HCT116 (cell line): ENCODE data around the gene LYRM9. TPM values are rescaled to one million over a fixed set of nuclear protein-coding genes. Genes with fewer than 3 reads are reported as not detected.

ENCODE experiments used
- ATAC-seq: fragments of 200-7000 bp; cut with Tn5 transposase; 2 replicates; pipeline ENCODE4 v1.9.1; 2020; ENCODE audit warnings: mild to moderate bottlenecking, moderate library complexity
- BruUV-seq: library from RNA; stranded (reverse); fragments of 400-500 nt; replicated peaks from 2 replicates; lab custom pipeline; 2021; lab: Mats Ljungman, UMichigan
- CTCF ChIA-PET: fragments of 300-600 bp; sonication (Branson Sonifier 250); formaldehyde crosslinking; loops from one replicate; lab custom pipeline; 2021; ENCODE audit warnings: antibody characterized with exemption; lab: Charles Lee
- POLR2A ChIA-PET: fragments of 300-600, 350-600 bp; sonication (Branson Sonifier 250); formaldehyde crosslinking; loops from one replicate; lab custom pipeline; 2021; ENCODE audit warnings: antibody characterized with exemption; lab: Charles Lee
- RAD21 ChIA-PET, 2 experiments: fragments of 300-600 bp; sonication (Branson Sonifier 250); formaldehyde crosslinking; loops; one replicate each; lab custom pipeline; 2023; ENCODE audit warnings: low total read pairs in 2 of 2; ENCODE audit not compliant: uncharacterized antibody in 2 of 2, unreplicated experiment in 2 of 2, low non-redundant PET in 1 of 2; lab: Charles Lee
- DNase-seq: peaks from one replicate; pipeline ENCODE4 v3.0.0-alpha.2; 2010; ENCODE audit warnings: low read depth, low spot score
- H2AFZ ChIP-seq: fragments of 200-600 bp; shearing (Covaris generic), sonication (generic); 2 replicates; pipeline ENCODE4 v1.6.1; 2017; ENCODE audit warnings: low read depth, mixed run types, mixed read lengths, antibody characterized with exemption, low read length; ENCODE audit not compliant: poor library complexity, severe bottlenecking
- H3K27ac ChIP-seq: 2 replicates; pipeline ENCODE4 v1.5.1; 2012; ENCODE audit warnings: low read depth, low read length
- H3K27me3 ChIP-seq: fragments of 200-600 bp; sonication (generic); 2 replicates; pipeline ENCODE4 v1.6.1; 2016; ENCODE audit warnings: mixed run types, low read length, mixed read lengths; ENCODE audit not compliant: insufficient read depth
- H3K36me3 ChIP-seq, 2 experiments: fragments of 200-500 bp in 1 of 2; fragments of 200-600 bp in 1 of 2; sonication (Bioruptor generic) in 1 of 2; sonication (generic) in 1 of 2; 2 replicates each; pipeline versions ENCODE4 v1.5.1 to v1.6.1; 2014 to 2016; ENCODE audit warnings: low read length in 2 of 2, inconsistent platforms in 1 of 2, mixed read lengths in 1 of 2, mixed run types in 1 of 2; ENCODE audit not compliant: insufficient read depth in 2 of 2, control insufficient read depth in 1 of 2
- H3K4me1 ChIP-seq, 2 experiments: fragments of 200-600 bp in 1 of 2; sonication (generic) in 1 of 2; 2 replicates each; pipeline versions ENCODE4 v1.5.1 to v1.6.1; 2012 to 2017; ENCODE audit warnings: low read length in 2 of 2, inconsistent platforms in 1 of 2, mild to moderate bottlenecking in 1 of 2, mixed read lengths in 1 of 2, mixed run types in 1 of 2, moderate library complexity in 1 of 2; ENCODE audit not compliant: insufficient read depth in 2 of 2, control insufficient read depth in 1 of 2
- H3K4me2 ChIP-seq: fragments of 200-600 bp; sonication (generic); 2 replicates; pipeline ENCODE4 v1.6.1; 2017; ENCODE audit warnings: mixed run types, low read length, mixed read lengths
- H3K4me3 ChIP-seq, 2 experiments: fragments of 200-600 bp in 1 of 2; sonication (generic) in 1 of 2; replicated peaks in 1 of 2; 2 replicates each; pipeline ENCODE4 v1.5.1; 2011 to 2016; ENCODE audit warnings: low read length in 2 of 2, control low read depth in 1 of 2, low read depth in 1 of 2, mild to moderate bottlenecking in 1 of 2, mixed read lengths in 1 of 2, mixed run types in 1 of 2
- H3K79me2 ChIP-seq: fragments of 200-600 bp; sonication (generic); 2 replicates; pipeline ENCODE4 v1.6.1; 2017; ENCODE audit warnings: mild to moderate bottlenecking, mixed run types, low read length, moderate library complexity, mixed read lengths; ENCODE audit not compliant: insufficient read depth
- H3K9ac ChIP-seq: fragments of 200-600 bp; sonication (generic); 2 replicates; pipeline ENCODE4 v1.6.1; 2016; ENCODE audit warnings: low read length, mixed read lengths
- H3K9me2 ChIP-seq: fragments of 200-600 bp; sonication (generic), shearing (Covaris generic); 2 replicates; pipeline ENCODE4 v1.6.1; 2017; ENCODE audit warnings: mixed run types, mild to moderate bottlenecking, moderate library complexity; ENCODE audit not compliant: insufficient read depth
- H3K9me3 ChIP-seq, 2 experiments: fragments of 200-500 bp in 1 of 2; fragments of 200-600 bp in 1 of 2; sonication (Bioruptor generic) in 1 of 2; sonication (generic) in 1 of 2; 2 replicates each; pipeline ENCODE4 v1.6.1; 2014 to 2017; ENCODE audit warnings: low read length in 2 of 2, mixed read lengths in 2 of 2, inconsistent platforms in 1 of 2, low read depth in 1 of 2, mild to moderate bottlenecking in 1 of 2, mixed run types in 1 of 2, moderate library complexity in 1 of 2; ENCODE audit not compliant: control insufficient read depth in 1 of 2, insufficient read depth in 1 of 2
- H4K20me1 ChIP-seq: fragments of 200-600 bp; sonication (generic), shearing (Covaris generic); 2 replicates; pipeline ENCODE4 v1.6.1; 2017; ENCODE audit warnings: mixed run types, mild to moderate bottlenecking, moderate library complexity; ENCODE audit not compliant: insufficient read depth
- CBX3 ChIP-seq: IDR thresholded peaks from 2 replicates; pipeline ENCODE4 v1.6.1; 2012; ENCODE audit warnings: low read depth
- CEBPB ChIP-seq: IDR thresholded peaks from 2 replicates; pipeline ENCODE4 v1.6.1; 2012; ENCODE audit warnings: low read depth
- EGR1 ChIP-seq: IDR thresholded peaks from 2 replicates; pipeline ENCODE4 v1.6.1; 2012; ENCODE audit warnings: low read depth
- EZH2phosphoT487 ChIP-seq: fragments of 200-600 bp; IDR thresholded peaks from 2 replicates; pipeline ENCODE4 v1.6.1; 2018; ENCODE audit warnings: antibody characterized with exemption, borderline replicate concordance
- JUND ChIP-seq: IDR thresholded peaks from 2 replicates; pipeline ENCODE4 v1.6.1; 2012
- POLR2A ChIP-seq: IDR thresholded peaks from 2 replicates; pipeline ENCODE4 v1.7.0; 2011; ENCODE audit warnings: borderline replicate concordance; ENCODE audit not compliant: insufficient read depth, insufficient read length; ENCODE audit errors: extremely low read depth
- RAD21 ChIP-seq: IDR thresholded peaks from 2 replicates; pipeline ENCODE4 v1.6.1; 2012; ENCODE audit warnings: low read depth, mild to moderate bottlenecking
- SIN3A ChIP-seq: IDR thresholded peaks from 2 replicates; pipeline ENCODE4 v1.6.1; 2012; ENCODE audit warnings: low read depth
- SP1 ChIP-seq: IDR thresholded peaks from 2 replicates; pipeline ENCODE4 v1.6.1; 2012; ENCODE audit warnings: low read depth
- SRF ChIP-seq: IDR thresholded peaks from 2 replicates; pipeline ENCODE4 v1.6.1; 2012; ENCODE audit warnings: low read depth
- TCF7L2 ChIP-seq: IDR thresholded peaks from 2 replicates; pipeline ENCODE4 v1.7.0; 2011; ENCODE audit warnings: borderline replicate concordance, inconsistent platforms; ENCODE audit not compliant: insufficient read depth, insufficient read length; ENCODE audit errors: extremely low read depth
- YY1 ChIP-seq: IDR thresholded peaks from 2 replicates; pipeline ENCODE4 v1.6.1; 2011; ENCODE audit warnings: low read length, low read depth, moderate library complexity, mild to moderate bottlenecking; ENCODE audit not compliant: insufficient replicate concordance; ENCODE audit errors: extremely low read depth
- ZFX ChIP-seq: fragments of 450-650 bp; IDR thresholded peaks from 2 replicates; pipeline ENCODE4 v1.6.1; 2017
- intact Hi-C: fragments of 100-400 bp; cut with micrococcal nuclease; formaldehyde crosslinking; loops from 2 replicates; pipeline ENCODE4 v1.10.0; 2022
- total RNA-seq: library from RNA; stranded (reverse); gene quantifications from one replicate; pipeline ENCODE4 v1.2.1, GENCODE V29; 2021; ENCODE audit not compliant: unreplicated experiment
- TF ChIP-seq, protein P1 (sequence below): IDR thresholded peaks from 2 replicates; pipeline ENCODE4 v1.6.1; 2012
- TF ChIP-seq, protein P2 (sequence below): IDR thresholded peaks from 2 replicates; pipeline ENCODE4 v1.6.1; 2012

The LYRM9 gene
- total RNA-seq, 1 experiment from 2014 or later: 4.8 TPM

DNA sequence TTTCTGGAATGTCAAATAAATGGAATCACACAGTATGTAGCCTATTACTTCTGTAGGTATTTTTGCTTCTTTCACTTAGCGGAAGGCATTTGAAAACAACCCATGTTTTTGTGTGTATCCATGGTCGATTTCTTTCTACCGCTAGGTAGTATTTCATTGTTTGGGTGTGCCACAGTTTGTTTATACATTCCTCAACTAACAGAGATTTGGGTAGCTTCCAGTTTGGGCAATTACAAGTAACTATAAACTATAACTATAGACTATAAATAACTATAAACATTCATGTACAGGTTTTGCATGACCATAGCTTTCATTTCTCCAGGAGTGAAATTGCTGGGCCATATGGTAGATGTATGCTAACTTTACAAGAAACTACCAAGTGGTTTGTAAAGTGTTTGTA, 40.1 kb downstream of the LYRM9 start:
- RAD21 ChIA-PET: no interaction called here
- H3K4me1 ChIP-seq: no peaks in the 10 kb centered on the region
- H3K4me2 ChIP-seq: no peak overlapping the region
- no peak overlapping the region for H2AFZ ChIP-seq
- POLR2A ChIA-PET: no interaction called here
- CTCF ChIA-PET: no interaction called here
- H3K27me3 ChIP-seq: peaks cover 5% of the 10 kb centered on the region; the same call in 1 of the 2 replicates
- no peak for ATAC-seq
- H3K9me3 ChIP-seq: no peaks in the 10 kb centered on the region
- intact Hi-C loops: no loop called here
- no peak for TF ChIP-seq SRF
- TF ChIP-seq EGR1: no peak
- TF ChIP-seq EZH2phosphoT487: no peak
- no peak for TF ChIP-seq TCF7L2
- no peak for TF ChIP-seq CEBPB
- TF ChIP-seq CBX3: no peak
- TF ChIP-seq, protein P1, sequence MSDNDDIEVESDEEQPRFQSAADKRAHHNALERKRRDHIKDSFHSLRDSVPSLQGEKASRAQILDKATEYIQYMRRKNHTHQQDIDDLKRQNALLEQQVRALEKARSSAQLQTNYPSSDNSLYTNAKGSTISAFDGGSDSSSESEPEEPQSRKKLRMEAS: no peak
- TF ChIP-seq ZFX: no peak
- TF ChIP-seq SP1: no peak
- no peak for TF ChIP-seq RAD21
- no peak for TF ChIP-seq POLR2A
- TF ChIP-seq SIN3A: no peak
- TF ChIP-seq YY1: no peak
- no peak for TF ChIP-seq JUND
- TF ChIP-seq, protein P2, sequence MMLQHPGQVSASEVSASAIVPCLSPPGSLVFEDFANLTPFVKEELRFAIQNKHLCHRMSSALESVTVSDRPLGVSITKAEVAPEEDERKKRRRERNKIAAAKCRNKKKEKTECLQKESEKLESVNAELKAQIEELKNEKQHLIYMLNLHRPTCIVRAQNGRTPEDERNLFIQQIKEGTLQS: no peak
- H3K9me2 ChIP-seq: no peaks in the 10 kb centered on the region
- no TSS peak for BruUV-seq
- no peak for DNase-seq
- no peaks in the 10 kb centered on the region for H3K36me3 ChIP-seq
- no peak overlapping the region for H3K27ac ChIP-seq
- H4K20me1 ChIP-seq: no peaks in the 10 kb centered on the region
- H3K79me2 ChIP-seq: no peaks in the 10 kb centered on the region
- H3K4me3 ChIP-seq: no peak overlapping the region
- H3K9ac ChIP-seq: no peak overlapping the region
